Neural cell (in vitro differentiated cells): ENCODE measurements around the gene UCK1.

ENCODE experiments used
- EZH2 ChIP-seq: fragments of 200-600, 300-800 bp; shearing (Covaris generic), sonication (generic); IDR thresholded peaks from 2 replicates; pipeline ENCODE4 v1.6.1; 2014; ENCODE audit warnings: antibody characterized with exemption, low read length, borderline replicate concordance, mild to moderate bottlenecking; ENCODE audit not compliant: insufficient read depth, poor library complexity, severe bottlenecking
- TF ChIP-seq, protein P1 (sequence below): fragments of 450-650 bp; IDR thresholded peaks from 2 replicates; pipeline ENCODE4 v1.5.1; 2014; ENCODE audit warnings: antibody characterized with exemption, mild to moderate bottlenecking, moderate library complexity; ENCODE audit not compliant: poor library complexity, severe bottlenecking

DNA sequence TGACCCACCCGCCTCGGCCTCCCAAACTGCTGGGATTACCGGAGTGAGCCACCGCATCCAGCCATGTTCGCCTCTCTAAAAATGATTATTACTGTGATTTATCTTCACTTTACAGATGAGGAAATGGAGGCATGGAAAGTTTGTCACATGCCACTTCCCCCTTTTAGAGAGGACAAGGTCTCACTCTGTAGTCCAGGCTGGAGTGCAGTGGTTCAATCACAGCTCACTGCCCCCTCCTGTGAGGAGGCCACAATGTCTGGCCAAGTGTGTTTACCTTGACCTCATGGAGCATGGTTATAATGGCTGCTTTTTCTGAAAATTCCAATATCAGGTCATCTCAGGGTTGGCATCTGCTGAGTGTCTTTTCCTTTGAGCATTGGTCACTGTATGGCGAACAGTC, 21.0 kb upstream of the UCK1 start:
- TF ChIP-seq, protein P1, sequence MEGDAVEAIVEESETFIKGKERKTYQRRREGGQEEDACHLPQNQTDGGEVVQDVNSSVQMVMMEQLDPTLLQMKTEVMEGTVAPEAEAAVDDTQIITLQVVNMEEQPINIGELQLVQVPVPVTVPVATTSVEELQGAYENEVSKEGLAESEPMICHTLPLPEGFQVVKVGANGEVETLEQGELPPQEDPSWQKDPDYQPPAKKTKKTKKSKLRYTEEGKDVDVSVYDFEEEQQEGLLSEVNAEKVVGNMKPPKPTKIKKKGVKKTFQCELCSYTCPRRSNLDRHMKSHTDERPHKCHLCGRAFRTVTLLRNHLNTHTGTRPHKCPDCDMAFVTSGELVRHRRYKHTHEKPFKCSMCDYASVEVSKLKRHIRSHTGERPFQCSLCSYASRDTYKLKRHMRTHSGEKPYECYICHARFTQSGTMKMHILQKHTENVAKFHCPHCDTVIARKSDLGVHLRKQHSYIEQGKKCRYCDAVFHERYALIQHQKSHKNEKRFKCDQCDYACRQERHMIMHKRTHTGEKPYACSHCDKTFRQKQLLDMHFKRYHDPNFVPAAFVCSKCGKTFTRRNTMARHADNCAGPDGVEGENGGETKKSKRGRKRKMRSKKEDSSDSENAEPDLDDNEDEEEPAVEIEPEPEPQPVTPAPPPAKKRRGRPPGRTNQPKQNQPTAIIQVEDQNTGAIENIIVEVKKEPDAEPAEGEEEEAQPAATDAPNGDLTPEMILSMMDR = no peak
- TF ChIP-seq EZH2 = no peak
